ENCODE measurements around the gene ANKRD44.
A peak's percentile ranks its signal among the peaks of the same experiment; 100 is the strongest.

Gene ANKRD44

DNA sequence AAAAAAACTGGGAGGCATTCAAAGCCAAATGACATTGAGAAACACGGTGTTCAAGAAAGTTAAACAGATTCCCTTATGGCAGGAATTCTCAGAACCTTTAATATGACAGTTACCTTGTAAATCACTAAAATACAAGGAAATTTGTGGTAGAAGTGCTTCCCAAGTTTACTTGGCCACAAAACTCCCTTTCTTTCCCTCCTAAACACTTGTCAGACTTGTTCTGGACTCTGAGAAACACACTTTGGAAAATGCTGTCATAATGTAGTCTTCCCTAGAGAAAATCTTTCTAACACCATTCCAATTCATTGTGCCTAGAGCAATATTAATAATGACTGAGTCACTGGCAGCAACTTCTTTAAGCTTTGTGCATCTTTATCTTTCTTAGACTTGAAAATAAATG is 140.4 kb downstream of the ANKRD44 start:
- no peak for DNase-seq

DNA sequence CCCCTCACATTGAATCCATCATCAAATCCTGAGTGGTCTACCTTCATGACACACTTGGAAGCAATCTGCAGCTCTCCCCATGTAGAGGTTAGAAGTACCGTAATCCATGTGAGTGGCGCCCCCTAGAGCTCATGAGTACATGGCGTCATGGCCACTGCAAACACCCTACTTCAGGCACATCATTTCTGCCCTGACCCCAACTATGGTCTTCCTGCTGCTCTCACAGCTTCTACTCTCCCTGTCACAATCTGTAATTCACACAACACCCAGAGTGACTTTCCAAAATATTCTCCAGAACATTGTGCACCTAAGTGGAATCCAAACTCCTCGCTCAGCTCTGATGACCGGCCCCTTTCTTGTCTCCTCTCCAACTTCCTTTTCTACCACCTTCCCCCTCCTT is 141.9 kb downstream of the ANKRD44 start:
- peak; percentile 70 for DNase-seq

DNA sequence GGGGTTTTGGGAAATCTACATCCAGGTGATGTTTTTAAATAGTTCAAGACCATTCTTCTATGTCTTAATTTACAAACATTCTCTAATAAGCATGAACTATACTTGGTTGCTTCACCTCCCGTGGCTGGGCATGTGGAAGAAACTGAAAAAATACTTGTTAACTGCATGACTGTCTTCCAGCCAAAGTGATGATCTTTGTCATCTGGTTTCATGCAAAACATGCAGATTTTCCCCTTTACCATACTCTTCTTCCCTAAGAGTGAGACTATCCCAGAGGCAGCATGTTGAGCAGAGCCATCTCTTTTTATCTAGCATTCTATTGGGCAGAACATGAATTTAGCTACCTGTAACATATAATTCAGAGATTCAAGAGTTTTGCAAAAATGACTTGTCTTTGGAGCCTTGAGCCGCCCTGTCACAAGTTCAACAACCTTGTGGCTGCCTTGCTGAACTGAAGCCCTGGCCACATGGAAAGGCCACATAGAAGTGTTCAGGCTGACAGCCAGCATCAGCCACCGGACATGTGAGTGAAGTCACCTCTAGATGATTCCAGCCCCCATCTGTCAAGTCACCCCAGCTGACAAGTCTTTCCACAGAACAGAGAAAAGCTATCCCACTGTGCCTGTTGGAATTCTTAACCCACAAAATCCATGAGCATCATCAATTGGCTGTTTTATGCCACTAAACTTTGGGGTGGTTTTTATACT is 142.8 kb downstream of the ANKRD44 start:
- DNase-seq: no peak

DNA sequence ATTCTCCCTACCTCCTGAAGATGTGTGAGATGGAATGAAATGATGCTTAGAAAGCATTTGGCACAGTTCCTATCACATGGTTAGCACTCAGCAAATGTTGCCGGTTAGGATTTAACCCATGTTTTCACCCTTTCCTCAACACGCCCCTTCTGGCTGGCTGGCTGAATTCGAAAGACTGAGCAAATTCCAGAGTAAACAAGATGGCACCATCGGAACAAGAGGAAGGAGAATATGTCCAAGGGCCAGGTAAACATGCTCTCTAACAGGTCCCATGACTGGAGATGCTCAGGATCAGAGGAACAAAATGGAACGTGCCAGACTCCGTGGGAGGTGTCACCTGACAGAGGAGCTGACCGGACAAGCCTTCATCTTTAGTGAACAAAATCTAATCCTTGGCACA is 145.6 kb downstream of the ANKRD44 start:
- no peak for DNase-seq

DNA sequence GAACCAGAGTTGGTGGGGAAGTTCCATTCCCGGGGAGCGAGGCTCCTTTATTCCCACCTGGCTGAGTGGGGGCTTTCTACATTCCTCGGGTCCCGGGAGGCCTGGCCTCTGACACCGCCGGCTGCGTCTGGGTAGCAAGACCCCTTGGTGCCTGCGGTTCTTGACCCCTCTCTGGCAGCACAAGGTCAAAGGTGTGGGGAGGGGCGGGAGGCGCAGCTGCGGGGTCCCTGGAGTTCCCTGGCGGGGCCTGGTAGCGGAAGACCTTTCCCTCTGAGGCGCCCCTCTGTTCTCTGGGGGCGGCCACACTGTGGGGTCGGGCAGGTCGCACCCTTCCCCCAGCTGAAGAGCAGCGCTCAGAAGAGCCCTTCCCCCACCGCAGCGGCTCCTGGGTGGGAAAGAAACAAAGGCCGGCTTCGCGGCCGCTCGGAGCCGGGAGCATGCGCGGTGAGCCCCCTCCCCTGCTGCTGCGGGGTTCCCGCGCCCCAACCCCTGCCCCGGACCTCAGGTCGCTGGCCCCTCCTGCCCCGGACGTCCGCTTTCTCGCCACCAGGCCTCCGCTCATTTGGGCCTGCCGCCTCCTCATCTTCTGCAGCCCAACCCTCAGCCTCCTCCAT is 146.3 kb downstream of the ANKRD44 start:
- no peak for DNase-seq

DNA sequence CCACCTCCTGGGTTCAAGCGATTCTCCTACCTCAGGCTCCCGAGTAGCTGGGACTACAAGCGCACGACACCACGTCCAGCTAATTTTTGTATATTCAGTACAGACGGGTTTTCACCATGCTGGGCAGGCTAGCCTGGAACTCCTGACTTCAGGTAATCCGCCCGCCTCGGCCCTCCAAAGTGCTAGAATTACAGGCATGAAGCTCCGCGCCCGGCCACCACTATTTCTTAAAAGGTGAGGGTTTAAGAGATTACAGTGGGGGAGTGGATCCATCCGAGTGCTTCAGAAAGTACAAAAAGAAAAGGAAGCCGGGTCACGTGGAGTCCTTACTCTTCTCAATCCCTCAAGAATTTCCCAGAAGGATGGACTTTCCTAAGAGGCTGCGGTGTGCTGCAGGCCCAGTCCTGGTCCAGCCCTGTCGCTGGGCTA is 146.9 kb downstream of the ANKRD44 start:
- DNase-seq: no peak

DNA sequence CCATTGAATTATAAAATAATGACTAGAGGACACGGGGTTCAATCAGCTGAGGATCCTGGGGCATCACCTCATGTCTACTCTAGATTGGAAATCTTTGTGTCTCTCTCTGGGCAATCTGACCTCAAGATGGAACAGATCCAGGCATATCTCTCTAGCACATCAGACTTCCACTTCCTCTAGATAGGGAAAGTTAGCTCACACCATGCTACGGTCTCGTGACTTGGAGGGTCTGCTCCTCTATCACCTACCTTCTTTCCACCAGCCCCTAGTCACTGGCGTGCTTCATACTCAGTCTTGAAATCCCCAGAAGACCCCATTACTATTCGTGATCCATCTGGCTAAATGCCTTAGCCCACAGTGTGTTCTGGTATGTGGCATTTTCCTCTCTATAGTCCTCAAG is 148.8 kb downstream of the ANKRD44 start:
- no peak for DNase-seq

DNA sequence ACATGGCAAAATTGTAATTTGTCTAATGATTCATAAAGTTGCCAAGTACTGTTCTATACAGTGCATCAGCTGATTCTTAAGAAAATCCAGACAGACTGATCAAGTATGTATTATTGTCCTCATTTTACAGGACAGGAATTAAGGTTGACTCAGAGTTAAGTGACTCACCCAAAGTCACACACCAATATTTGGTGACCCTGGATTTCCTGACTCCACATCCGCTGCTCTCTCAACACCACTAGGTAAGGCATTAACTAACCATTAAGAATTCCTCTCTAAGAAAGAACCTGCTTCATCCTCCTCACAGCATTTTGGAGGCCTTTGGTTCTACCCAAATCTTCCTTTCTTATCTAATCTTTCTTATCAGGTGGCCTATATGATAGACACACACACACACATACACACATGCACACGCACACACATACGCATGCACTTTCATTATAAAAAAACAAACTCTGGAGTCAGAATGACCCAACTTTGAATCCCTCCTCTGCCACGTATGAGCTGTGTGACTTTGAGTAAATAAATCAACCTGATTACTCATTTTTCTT is 150.8 kb downstream of the ANKRD44 start:
- no peak for DNase-seq

DNA sequence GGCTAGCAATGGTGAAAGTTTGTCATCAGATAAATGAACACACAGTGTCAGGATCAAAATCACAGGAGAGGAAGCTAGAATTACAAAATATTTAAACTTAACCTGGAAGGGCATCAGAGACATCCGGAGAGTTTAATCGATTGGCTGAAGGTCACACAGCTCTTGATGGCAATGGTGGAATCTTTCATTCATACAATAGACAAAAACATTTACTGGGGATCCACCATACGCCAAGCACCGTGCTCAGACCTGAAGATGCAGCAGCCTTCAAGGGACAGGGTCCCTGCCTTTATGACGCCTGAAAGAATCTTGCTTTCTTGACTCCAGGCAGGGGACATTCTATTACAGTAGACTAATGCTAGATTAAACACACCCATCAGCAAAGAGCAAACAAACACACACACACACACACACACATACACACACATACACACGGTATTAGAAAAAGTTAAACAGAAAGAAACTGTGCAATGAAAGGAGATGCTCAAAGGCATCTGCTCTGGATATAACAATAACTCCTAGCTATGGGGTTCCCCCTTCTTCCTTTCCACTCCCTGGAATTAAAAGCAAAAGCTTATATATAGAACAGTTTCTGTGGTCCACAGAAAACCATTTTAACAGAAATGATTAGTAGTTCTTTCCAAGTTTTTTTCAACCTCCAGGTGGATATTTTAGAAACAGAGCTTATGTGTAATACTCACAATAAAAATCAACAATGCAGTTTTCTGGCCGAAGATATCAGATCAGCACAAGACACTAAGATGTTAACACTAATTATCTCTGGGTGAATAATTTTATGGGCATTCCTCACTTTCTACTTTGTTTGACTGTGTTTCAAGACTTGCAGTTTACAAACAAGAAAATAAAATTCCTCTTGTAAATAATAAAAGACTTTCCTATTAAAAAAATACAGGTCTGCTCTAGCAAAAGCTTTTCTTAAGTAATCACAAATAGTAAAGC is 151.7 kb downstream of the ANKRD44 start:
- DNase-seq: no peak

DNA sequence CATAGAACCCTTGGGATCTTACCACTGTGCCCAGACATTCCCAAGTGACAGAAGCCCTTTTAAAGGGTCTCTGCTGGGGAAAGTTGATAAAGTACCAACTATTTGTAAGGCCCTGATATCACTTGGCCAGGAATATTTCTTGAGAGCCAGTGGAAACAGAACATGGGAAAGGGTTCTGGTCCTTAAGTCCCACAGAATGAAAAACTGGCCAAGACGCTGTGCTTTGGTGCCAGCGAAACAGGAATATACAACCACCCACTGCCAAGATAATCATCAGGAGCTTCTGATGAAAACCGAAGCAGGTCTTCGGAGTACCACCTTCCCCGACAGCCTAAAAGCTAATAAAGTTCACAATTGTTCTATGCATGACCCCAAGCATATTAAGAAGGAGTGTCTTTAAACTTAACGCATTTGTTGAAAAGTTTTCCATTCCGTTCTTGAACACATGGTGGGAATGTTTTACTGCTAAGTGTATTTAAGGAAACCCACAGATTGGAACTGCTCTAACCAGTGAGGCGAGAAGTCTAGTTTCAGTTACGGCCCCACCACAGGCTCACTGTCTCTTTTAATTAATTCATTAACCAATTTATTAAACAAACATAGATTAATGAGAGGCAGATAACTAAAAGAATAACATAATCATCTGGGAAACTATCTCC is 152.6 kb downstream of the ANKRD44 start:
- no peak for DNase-seq

DNA sequence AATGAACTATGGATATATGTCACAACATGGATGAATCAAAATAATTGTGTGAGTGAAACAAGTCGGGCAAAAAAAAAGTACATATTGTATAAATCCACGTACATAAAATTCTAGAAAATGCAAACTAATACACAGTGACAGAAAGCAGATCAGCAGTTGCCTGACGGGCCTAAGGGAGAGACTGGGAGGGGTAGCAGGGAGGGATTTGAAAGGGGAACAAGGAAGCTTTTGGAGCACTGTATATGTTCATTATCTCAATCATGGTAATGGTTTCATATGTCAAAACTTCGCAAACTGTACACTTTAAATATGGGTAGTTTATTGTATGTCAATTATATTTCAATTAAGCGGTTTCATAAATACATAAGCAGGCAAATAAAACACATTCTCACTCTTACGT is 153.8 kb downstream of the ANKRD44 start:
- no peak for DNase-seq

DNA sequence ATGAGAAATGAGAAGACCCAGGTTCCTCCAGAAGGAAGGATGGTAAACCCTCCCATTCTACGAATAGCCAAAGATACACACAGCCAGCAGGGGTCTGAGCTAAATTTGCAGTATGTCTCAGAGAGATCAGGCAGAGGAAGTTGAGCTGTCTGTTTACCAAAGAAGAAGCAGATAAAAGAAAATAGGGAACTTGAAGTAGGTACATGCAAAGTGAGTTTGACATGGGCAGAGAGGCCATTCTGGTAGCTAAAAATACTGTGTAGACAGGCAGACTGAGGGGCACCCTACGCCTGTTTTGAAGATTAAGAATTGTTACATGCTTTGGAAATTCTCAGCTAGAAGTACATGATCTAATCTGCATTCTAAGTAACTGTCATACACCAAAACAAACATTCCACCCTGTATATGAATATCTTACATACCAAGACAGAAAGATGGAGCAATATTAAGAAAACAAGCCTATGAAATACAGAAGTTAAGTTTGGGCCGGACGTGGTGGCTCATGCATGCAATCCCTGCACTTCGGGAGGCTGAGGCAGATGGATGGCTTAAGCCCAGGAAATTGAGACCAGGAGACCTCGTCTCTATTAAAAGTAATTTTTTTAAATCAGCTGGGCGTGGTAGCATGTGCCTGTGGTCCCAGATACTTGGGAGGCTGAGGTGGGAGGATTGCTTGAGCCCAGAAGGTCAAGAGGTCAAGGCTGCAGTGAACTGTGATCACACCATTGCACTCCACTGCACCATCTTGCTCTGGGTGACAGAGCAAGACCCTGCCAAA is 157.9 kb downstream of the ANKRD44 start:
- no peak for DNase-seq

DNA sequence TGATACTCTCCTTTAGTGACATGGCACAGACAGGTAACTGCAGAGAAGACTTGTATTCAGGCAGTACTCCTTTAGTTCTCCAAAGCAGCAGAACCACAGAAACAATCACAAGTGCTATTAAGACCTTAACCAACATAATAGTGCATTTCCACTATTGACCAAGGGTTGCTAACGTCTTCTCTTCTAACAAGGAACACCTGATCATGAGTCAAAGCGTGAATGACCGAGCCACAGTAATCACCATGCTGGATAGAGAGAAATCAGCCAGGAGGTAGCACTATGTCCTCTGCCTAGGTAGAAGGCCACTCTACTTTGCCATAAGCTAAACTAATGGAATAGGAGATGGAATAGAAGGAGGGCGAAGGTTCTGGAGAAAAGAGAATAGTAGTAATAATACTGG is 161.0 kb downstream of the ANKRD44 start:
- no peak for DNase-seq

DNA sequence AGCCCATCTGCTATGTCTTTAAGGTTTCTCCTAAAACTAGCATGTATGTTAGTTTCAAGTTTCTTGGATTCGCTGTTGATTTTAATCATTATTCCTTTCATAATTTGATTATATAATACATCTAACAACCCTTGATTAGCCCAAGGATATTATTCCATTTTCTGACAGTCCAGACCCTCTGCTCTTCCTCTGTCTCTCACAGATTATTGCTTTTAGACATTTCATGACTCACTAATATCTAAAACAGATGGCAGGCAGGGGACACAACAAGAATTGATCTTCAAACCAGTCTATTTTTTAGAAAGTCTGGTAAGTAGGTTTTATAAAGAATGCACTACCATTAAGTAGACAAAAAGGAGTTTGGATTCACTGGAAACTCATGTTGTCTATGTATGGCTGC is 162.2 kb downstream of the ANKRD44 start:
- no peak for DNase-seq

DNA sequence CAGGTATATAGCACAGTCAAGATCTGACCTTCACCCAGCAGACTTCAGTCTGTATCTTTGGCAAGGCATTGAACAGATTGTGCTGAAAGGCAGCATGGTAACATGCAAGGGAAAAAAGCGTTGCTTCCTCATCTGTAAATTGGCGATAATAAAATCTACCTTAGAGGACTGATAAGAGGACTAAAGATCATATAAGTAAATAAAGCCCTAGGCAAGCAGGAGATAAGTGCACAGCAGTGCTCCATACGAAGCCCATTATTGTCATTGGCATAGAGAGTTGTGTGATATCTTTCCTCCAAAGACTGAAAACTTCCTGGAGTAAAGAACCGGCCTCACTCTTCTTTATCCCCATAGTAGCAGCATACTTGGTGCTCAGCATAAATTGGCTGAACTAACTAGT is 162.6 kb downstream of the ANKRD44 start:
- DNase-seq: no peak

DNA sequence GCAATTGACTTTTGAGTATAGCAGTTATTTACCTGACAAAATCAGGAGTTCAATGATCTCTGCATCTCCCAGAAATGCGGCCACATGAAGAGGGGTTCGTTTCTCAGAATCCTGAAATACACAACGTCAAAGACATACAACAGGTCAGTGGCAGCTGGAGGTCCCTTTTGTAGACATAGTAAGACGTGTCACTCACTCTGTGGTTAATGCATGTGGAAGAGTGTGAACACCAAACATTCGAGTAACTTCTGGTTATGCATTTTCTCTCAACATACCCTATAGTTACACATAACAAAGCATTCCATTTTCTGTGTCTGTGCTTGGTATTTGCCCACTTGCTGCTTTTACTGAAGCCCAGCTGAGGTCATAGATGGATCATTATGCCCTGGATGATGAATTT is 163.6 kb downstream of the ANKRD44 start:
- DNase-seq: no peak

DNA sequence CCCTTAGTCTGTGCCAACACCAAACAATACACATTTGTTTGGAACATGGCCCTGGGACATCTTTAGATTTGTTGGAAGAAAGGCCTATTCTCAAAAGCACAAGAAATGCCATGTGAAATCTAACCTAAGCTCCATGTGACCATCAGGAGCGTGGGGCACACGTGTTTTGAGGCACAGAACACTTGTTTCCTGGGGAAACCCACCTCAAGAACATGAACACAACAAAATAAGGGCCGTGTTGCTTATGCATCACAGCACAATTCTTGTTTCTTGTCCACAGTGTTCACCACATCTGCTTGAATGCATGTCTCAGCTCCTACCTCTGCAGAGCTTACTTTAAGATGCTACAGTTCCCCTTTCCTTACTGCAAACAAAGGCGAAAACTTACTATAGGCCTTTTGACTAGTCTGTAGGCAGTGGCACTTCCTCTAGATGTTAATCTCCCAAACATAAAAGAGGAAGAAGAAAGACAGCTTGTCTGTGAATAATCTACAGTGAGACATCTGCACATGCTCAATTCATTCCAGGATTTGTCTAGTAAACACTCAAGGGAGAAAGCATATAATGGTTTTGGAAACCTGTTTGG is 165.0 kb downstream of the ANKRD44 start:
- DNase-seq: no peak

DNA sequence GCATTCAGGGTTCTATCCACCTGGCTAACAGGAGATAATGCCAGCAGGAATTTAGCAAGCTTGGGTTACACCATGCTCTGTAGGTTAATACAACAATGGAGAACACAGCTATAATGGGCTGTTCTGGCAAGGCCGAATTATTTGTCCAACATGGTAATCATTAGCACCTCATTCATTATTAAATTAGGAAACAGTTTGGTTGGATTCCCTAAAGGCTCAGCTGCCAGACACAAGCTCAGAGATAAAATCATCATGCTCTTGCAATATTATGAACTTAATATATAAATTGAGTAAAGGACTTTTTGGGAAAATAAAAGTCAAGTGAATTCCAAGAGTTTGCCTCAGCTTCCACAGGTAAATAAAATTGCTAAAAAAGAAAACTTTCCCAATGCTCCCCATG is 166.4 kb downstream of the ANKRD44 start:
- no peak for DNase-seq

DNA sequence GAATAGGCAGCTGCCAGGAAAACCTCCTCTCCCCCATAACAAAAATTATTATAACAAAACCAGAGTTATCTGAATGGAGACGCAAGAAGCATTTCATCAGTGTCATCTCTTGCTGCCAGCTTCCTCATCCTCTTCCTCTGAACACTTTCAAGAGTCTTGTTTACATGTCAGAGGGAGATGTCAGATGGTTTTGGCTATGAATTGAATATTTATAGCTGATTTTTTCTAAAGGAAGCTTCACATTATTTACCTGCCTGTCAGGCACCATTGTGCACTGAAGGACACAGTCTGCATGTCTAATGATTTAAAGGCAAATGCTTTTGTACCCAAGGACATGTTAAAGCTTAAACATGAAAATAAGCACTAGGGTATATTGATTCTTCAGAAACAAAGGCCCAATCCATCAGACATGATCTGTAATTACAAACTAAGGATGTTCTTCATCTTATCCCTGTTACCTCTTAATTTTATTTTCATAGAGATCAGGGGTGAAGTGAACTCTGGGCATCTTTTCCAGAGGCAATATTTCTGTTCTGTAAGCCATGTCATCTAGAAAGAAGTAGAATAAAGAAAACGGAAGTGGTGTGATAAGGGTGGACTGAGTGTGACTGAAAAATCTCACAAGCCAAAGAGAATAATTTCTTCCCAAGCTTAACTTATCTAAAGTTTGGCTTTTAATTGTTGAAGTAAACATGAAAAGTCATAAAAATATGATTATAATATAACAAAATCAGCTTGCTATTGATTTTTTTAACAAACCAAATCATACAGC is 168.7 kb downstream of the ANKRD44 start:
- DNase-seq: no peak

DNA sequence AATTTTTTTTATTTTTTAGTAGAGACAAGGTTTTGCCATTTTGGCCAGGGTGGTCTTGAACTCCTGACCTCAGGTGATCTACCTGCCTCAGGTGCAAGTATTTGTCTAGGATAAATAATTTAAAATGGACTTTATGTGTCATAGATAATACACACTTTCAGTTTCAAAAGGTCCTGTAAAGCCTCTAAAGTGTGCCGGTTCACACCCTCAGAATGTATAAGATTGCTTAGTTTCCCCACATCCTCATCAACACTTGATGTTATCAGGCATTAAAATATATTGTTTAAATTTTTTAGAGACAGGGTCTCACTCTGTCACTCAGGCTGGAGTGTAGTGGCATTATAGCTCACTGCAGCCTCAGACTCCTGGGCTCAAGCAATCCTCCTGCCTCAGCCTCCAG is 170.5 kb downstream of the ANKRD44 start:
- no peak for DNase-seq

DNA sequence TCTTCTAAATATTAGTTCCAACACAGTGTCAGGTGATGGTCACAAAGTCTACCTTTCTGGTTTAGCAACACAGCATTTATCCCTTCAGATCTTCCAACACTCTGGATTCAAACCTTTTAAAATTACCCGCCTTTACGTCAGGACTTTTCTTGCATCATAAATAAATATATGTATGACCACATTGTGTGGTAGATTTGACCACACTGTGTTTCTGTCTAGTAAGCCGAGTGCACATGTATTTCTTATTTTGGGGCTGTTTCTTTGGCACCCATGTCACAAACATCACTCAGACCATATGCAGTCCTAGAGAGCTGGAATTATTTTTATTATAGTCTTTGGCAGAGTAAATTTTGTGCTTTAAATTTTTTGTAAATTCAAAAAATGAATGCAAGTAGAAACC is 172.1 kb downstream of the ANKRD44 start:
- DNase-seq: no peak
